GM12878 (cell line): ENCODE results near the gene KRTAP21-2.

Experiments used
- CEBPB ChIP-seq, 2 experiments: fragments of 150-350 bp in 1 of 2; IDR thresholded peaks; 2 replicates each; pipeline ENCODE4 v1.6.1; 2012 to 2014; ENCODE audit warnings: low read depth in 2 of 2, low read length in 2 of 2, borderline replicate concordance in 1 of 2, inconsistent platforms in 1 of 2
- CTCF ChIP-seq, 3 experiments: IDR thresholded peaks in 2 of 3; conservative IDR thresholded peaks in 1 of 3; 2 replicates each; pipeline ENCODE4 v1.5.1; 2011; ENCODE audit warnings: low read depth in 3 of 3, low read length in 3 of 3, mild to moderate bottlenecking in 3 of 3, control low read depth in 2 of 3, moderate library complexity in 2 of 3, inconsistent platforms in 1 of 3, mixed read lengths in 1 of 3; ENCODE audit not compliant: control insufficient read depth in 2 of 3, insufficient read depth in 1 of 3; ENCODE audit errors: extremely low read depth in 1 of 3
- EP300 ChIP-seq, 2 experiments: fragments of 150-350 bp in 1 of 2; IDR thresholded peaks; 2 replicates each; pipeline ENCODE4 v1.6.1; 2011 to 2012; ENCODE audit warnings: low read depth in 2 of 2, low read length in 2 of 2, borderline replicate concordance in 1 of 2, improper control_type of control experiment in 1 of 2, inconsistent platforms in 1 of 2; ENCODE audit not compliant: control insufficient read depth in 1 of 2
- HDGF ChIP-seq: fragments of 450-650 bp; IDR thresholded peaks from 2 replicates; pipeline ENCODE4 v1.6.1; 2016; ENCODE audit warnings: antibody characterized with exemption
- NBN ChIP-seq: fragments of 450-650 bp; IDR thresholded peaks from 2 replicates; pipeline ENCODE4 v1.6.1; 2016
- POLR2A ChIP-seq: IDR thresholded peaks from 2 replicates; pipeline ENCODE4 v1.6.1; 2011; ENCODE audit warnings: low read depth, mild to moderate bottlenecking, low read length
- RELA ChIP-seq: fragments of 450-650 bp; IDR thresholded peaks from 2 replicates; pipeline ENCODE4 v1.8.0; 2014; ENCODE audit warnings: borderline replicate concordance; ENCODE audit not compliant: partially characterized antibody
- SIN3A ChIP-seq: IDR thresholded peaks from 2 replicates; pipeline ENCODE4 v1.6.1; 2012; ENCODE audit warnings: low read depth, low read length, improper control_type of control experiment
- STAT1 ChIP-seq: fragments of 450-650 bp; conservative IDR thresholded peaks from 2 replicates; pipeline ENCODE4 v1.6.1; 2014; ENCODE audit warnings: antibody characterized with exemption, mild to moderate bottlenecking
- TBL1XR1 ChIP-seq: IDR thresholded peaks from 2 replicates; pipeline ENCODE4 v1.6.1; 2012; ENCODE audit warnings: low read depth, low read length, improper control_type of control experiment
- YY1 ChIP-seq: IDR thresholded peaks from 2 replicates; pipeline ENCODE4 v1.6.1; 2011; ENCODE audit warnings: low read depth, mild to moderate bottlenecking, low read length
- ZBTB4 ChIP-seq: fragments of 450-650 bp; formaldehyde crosslinking; IDR thresholded peaks from 2 replicates; pipeline ENCODE4 v1.4.0; 2022; ENCODE audit warnings: mild to moderate bottlenecking, moderate library complexity
- ZNF24 ChIP-seq: fragments of 450-650 bp; IDR thresholded peaks from 2 replicates; pipeline ENCODE4 v1.6.1; 2017; ENCODE audit warnings: antibody characterized with exemption, mild to moderate bottlenecking

- TF ChIP-seq CEBPB (IDR thresholded peaks at IDR 0.05; ENCODE audit: borderline replicate concordance in 1 of 2, low read depth in 2 of 2, low read length in 2 of 2) (no peak), ZBTB4 (CRISPR knock-in tag) (no peak), ZNF24 (no peak), NBN (no peak), CTCF (IDR thresholded peaks at IDR 0.05 in 2 of 3, conservative IDR thresholded peaks at IDR 0.05 in 1 of 3; ENCODE audit: control insufficient read depth in 2 of 3, extremely low read depth in 1 of 3, insufficient read depth in 1 of 3, low read depth in 3 of 3, low read length in 3 of 3) (no peak), SIN3A (no peak), STAT1 (no peak), RELA (no peak), POLR2A (no peak), EP300 (IDR thresholded peaks at IDR 0.05; ENCODE audit: borderline replicate concordance in 1 of 2, control insufficient read depth in 1 of 2, low read depth in 2 of 2, low read length in 2 of 2) (no peak), YY1 (no peak), HDGF (no peak), TBL1XR1 (no peak)
Observed at GRCh38 chr21:30717105-30717504, 30.0 kb downstream of the KRTAP21-2 start.
